Measurements from ENCODE around the gene SOS1.

SOS1 gene

GRCh38 chr2:39018638-39019037 is 102.2 kb downstream of the SOS1 start:
- no peak for DNase-seq

- DNase-seq, result no peak
These were observed 103.5 kb downstream of the SOS1 start for GRCh38 chr2:39017334-39017733.

- DNase-seq, result no peak
These were observed 105.4 kb downstream of the SOS1 start for GRCh38 chr2:39015424-39015823.

GRCh38 chr2:39013871-39014270 is 107.0 kb downstream of the SOS1 start:
- no peak for DNase-seq

GRCh38 chr2:39008665-39009064 is 112.2 kb downstream of the SOS1 start:
- no peak for DNase-seq

GRCh38 chr2:39007875-39008504 is 112.9 kb downstream of the SOS1 start:
- DNase-seq, result no peak

GRCh38 chr2:39000552-39000951 is 120.3 kb downstream of the SOS1 start:
- no peak for DNase-seq

GRCh38 chr2:38997781-38998180 is 123.1 kb downstream of the SOS1 start:
- DNase-seq, result no peak

GRCh38 chr2:38991899-38992298 is 129.0 kb downstream of the SOS1 start:
- DNase-seq, result no peak

GRCh38 chr2:38988716-38989115 is 132.1 kb downstream of the SOS1 start:
- no peak for DNase-seq

- DNase-seq, result no peak
These were observed 138.4 kb downstream of the SOS1 start for GRCh38 chr2:38982498-38982897.

- DNase-seq, result no peak
These were observed 139.0 kb downstream of the SOS1 start for GRCh38 chr2:38981670-38982357.

GRCh38 chr2:38981003-38981669 is 139.7 kb downstream of the SOS1 start:
- DNase-seq, result no peak

GRCh38 chr2:38978908-38979307 is 141.9 kb downstream of the SOS1 start:
- DNase-seq, result no peak

- no peak for DNase-seq
These were observed 142.5 kb downstream of the SOS1 start for GRCh38 chr2:38978296-38978903.

- no peak for DNase-seq
These were observed 143.8 kb downstream of the SOS1 start for GRCh38 chr2:38977047-38977446.

- DNase-seq, result no peak
These were observed 145.8 kb downstream of the SOS1 start for GRCh38 chr2:38975042-38975441.

GRCh38 chr2:38973266-38973665 is 147.6 kb downstream of the SOS1 start:
- DNase-seq, result no peak

GRCh38 chr2:38971377-38971776 is 149.5 kb downstream of the SOS1 start:
- DNase-seq, result no peak

- DNase-seq, result no peak
These were observed 152.8 kb downstream of the SOS1 start for GRCh38 chr2:38968021-38968420.

- DNase-seq, result no peak
These were observed 154.2 kb downstream of the SOS1 start for GRCh38 chr2:38966678-38967077.

GRCh38 chr2:38966006-38966405 is 154.8 kb downstream of the SOS1 start:
- no peak for DNase-seq

- no peak for DNase-seq
These were observed 160.1 kb downstream of the SOS1 start for GRCh38 chr2:38960609-38961320.
